T-helper 1 cell (primary cell): ENCODE measurements around the gene NIPAL3.
"Not testable (repeated sequence)": the region's sequence is repeated elsewhere in the genome, so short reads cannot be mapped to it uniquely, and the experiment has no call there.

Source experiments
- DNase-seq, 5 donors: peaks; one replicate each; pipeline ENCODE4 v3.0.0-alpha.2; 2012 to 2020

Gene NIPAL3

DNA sequence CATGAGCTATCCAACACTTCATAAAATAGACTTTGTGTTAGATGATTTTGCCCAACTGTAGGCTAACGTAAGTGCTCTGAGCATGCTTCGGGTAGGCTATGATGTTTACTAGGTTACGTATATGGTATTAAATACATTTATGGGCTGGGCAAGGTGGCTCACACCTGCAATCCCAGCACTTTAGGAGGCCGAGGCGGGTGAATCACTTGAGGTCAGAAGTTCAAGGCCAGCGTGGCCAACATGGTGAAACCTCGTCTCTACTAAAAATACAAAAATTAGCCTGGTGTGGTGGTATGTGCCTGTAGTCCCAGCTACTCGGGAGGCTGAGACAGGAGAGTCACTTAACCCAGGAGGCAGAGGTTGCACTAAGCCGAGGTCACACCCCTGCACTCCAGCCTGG, 77.3 kb downstream of the NIPAL3 start:
- not testable (repeated sequence) for DNase-seq

DNA sequence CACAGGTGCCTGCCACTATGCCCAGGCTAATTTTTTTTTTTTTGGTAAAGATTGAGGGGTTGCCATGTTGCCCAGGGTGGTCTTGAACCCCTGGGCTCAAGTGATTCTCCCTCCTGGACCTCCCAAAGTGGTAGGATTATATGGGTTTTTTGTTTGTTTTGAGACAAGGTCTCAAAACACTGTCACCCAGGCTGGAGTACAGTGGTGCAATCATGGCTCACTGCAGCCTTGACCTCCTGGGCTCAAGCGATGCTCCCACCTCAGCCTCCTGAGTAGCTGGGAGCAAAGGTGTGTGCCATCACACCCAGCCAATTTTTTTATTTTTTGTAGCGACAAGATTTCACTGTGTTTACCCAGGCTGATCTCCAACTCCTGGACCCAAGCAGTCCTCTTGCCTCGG, 78.2 kb downstream of the NIPAL3 start:
- DNase-seq = no peak

DNA sequence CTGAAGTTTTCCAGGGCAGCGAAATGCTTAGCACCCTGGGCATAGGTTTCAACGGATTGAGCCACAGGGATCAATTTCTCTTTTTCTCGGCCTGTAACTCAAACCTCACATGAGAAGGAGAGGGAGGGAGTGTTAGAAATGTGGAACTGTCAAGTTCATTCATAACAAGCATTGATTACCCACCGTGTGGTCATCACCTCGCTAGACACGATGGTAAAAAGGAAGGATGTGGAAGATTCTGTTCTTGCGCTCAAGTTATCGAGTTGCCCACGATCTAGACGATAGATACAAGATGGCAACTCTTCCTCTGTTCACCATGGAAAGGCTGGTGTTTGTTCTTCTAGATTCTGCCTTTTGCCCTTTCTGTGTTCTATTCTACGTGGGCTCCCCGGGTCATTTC, 83.0 kb downstream of the NIPAL3 start:
- no peak for DNase-seq

DNA sequence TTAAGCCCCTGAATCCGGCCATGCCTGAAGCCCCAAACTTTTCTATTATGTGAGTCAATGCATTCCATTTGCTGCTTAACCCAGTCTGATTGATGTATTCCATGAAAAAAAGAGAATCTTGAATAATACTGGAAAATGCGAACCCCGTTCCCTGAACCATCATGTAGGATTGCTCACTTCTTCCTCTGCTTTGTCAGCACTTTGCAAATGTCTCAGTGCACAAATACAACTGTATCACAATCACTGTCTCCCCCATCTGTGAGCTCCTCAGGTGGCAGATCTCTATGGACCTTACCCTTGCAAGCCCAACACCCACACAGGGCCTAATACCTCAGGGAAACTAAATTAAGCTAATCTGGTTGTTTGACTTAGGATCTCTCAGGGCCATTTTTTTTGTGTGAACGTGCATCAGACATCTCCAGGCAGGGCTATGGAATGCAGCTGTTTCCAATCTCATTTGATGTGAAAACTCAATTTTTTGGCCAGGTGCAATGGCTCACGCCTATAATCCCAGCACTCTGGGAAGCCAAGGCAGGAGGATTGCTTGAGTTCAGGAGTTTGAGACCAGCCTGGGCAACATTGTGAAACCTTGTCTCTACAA, 84.9 kb downstream of the NIPAL3 start:
- DNase-seq = no peak

DNA sequence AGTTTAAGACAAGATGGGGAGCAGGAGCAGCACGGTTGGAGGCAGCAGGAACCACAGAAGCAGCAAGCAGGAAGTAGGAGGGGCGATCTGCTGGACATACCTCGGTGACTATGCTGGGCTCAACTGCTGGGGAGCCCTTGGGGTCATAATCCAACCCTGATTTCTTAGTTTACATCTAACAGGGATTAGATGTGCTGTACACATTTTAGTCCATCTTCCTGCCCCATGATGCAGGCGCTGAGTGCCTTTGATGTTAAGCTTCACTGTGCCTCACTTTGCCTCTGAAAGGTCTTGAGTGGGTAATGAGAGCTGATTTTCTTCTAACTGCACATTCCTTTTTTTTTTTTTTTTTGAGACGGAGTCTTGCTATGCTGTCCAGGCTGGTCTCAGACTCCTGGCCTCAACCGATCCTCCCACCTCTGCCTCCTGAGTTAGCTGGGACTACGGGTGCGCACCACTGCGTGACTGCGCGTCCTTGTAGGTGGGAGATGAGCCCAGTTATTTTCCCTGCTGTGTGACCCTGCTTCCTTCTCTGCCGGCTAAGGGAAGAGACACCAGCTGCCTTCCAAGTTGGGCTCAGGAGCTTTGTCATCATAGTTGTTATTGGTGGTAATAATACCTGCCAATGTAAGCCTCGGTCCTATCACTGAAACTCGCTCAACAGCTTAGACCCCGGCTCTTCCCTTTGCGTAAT, 85.9 kb downstream of the NIPAL3 start:
- peak in 2 of 5 donors; percentile 21 to 77 for DNase-seq

DNA sequence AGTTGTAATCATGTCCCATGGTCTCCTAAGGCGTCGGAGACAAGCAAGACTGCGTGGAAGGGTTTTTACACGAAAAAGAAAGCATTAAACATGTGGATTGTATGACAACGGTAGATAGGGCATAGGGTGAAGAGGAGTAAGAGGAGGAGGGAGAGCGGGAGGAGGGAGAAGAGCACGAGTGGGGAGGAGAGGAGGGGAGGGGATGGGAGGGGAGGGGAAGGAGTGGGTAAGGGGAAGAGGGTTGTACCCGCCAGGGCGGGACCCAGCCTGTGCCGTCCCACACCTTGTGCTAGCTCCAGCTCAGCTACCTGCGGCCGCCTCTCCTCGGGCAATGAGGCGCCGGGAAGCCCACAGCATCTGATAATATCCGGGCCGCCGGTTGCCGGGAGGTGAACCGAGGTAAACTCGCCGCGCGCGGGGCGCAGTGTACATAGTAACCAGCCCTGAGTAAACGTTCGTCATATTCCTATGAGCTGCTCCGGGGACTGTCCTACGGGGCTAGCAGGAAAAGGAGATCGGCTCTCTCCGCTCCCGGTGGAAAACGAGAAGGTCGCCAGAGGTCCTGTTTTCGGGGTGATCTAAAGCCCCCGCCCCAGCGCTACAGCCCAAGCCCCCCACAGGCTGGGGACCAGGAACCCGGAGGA, 86.6 kb downstream of the NIPAL3 start:
- DNase-seq = peak; percentile 77 to 86 (median 83)

DNA sequence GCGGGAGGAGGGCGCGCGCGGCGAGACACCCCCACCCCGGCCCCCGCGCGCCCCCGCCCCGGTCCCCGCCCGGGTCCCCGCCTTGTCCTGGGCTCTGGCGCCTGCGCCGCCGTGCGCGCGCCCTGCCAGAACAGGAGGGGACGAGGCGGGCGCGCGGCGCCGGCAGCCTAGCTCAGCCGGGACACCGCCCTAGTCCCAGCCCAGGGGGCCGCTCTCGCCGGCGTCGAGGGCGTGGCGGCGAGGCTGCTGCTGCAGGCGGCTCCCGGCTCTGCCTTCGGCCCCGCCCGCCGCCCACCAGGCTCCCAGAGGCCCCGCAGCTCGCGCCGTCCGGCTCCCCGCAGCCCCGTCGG, 87.1 kb downstream of the NIPAL3 start, which contains the start of gene RCAN3:
RCAN3 (plus strand) TSS at position 128 of the 350 bp plus-strand sequence. CDS start 11,537 bp downstream, outside the sequence.
- DNase-seq = peak; percentile 76 to 92 (median 82)

DNA sequence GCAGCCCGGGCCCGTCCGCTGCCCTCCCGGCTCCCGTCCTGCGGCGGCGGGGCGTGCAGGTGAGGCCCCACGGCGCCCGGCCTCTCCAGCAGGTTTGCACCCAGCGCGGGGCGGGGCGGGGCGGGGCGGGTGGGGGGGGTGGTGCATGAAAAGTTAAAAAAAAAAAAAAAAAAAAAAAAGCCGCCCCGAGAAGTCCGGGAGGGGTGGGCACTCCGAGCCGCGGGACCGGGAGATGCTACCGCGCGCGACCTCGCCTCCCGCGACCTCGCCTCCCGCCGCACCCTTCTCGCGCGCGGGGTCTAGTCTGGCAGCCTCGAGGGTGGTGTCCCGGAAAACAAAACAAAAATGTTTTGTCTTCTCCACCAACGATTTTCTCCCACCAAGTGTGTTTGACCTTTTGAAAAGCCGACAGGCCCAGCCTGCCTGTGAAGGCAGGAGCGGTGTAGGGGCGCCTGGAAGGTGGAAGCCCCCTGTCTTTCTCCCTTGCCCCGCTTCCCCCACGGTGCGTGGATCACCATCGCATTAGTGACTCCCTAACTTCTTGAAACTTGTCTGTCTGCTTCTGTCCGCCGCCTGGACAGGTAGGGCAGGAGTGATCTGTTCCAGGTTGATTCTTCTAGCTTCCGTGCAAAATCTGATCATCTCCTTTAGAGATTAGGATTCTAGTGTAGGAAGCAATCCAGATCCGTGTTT, 87.6 kb downstream of the NIPAL3 start:
- DNase-seq = peak in 2 of 5 donors; percentile 30 to 42

DNA sequence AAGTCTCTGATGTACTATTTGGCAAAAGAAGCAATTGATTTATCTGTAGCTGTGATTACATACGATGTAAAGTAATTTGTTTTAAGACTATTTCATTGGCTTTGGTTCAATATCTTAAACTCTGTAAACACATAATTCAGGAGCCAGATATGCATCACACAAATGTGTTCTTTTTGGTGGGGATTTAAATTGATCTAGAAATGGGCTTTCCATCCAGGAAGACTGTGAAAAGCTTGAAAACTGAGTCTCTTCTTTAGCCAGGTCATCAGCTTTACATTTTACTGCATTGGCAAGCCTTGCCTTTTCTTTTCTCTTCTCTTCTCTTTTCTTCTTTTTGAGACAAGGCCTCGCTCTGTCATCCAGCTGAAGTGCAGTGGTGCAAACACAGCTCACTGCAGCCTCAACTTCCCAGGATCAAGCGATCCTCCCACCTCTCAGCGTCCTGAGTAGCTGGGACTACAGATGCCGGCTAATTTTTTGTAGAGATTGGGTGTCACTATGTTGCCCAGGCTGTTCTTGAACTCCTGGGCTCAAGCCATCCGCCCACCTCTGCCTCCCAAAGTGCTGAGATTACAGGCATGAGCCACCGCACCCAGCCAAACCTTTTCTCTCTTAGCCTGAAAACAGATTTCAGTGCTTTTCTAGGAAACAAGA, 88.4 kb downstream of the NIPAL3 start:
- DNase-seq = no peak

DNA sequence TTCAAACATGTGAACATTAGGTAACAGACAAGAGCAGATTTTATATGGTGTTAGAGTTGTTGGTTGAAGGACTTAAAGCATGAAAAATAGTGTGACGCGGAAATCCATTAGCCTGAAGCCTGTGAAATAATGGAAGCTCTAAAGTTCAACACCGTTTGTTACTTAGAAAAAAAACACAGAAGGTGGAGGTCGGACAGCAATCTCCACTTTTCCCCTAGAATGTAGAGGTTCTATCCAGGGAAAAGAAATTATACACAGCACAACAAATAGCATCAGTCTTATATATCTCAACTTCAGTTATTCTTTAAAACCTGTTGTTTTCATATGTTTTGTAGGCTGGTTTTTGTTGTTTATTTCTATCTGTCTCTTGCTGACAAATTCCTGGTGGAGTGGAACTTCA, 89.0 kb downstream of the NIPAL3 start:
- DNase-seq = no peak

DNA sequence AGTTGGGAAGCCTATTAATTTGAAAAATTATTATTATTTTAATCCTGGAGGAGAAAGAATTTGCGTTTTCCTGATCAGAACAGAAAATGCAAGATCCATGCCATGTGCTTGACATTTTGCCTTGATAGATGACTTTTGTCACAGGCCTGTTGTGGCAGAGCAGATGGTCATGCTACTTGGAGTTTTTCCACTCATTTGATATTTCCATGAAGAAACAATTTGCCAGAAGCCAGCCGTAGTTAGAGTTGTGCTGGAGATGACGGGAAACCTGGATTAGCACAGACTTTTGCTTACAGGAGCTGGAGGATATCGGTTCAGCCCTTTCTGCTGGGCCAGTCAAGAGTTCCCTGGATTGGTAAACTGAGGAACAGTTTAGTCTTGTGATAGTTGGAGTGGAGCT, 90.2 kb downstream of the NIPAL3 start:
- DNase-seq = no peak

DNA sequence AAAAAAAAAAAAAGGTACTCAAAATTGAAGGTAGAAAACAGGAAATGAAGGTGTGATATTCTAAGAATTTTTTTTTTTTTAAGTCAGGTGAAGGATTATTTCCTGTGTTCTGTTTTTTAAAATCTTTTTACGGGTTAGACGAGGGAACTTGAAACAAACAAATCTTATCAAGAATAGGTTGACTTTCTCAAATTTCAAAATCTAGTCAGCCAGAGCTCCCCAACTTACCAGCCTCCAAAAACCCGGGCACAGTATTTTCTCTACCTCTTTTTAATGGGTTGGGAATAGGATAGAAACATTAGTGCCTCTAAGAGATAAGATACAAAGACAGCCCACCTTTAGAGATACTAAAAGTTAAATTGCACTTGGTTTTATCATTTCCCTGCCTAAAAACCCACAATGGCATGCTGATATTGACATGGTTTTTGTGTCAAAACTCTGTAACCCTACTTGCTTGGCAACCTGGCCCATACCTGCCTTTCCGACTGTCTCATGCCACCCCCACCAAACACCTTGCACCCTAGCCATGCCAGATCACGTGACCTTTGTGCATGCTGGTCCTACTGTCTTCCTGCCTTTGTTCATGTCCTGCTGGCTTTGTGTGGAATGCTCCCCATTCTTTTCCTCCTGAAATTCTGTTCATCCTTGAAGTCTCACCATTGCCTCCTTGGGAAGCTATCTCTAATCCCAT, 91.2 kb downstream of the NIPAL3 start:
- peak in 2 of 5 donors; percentile 23 to 24 for DNase-seq

DNA sequence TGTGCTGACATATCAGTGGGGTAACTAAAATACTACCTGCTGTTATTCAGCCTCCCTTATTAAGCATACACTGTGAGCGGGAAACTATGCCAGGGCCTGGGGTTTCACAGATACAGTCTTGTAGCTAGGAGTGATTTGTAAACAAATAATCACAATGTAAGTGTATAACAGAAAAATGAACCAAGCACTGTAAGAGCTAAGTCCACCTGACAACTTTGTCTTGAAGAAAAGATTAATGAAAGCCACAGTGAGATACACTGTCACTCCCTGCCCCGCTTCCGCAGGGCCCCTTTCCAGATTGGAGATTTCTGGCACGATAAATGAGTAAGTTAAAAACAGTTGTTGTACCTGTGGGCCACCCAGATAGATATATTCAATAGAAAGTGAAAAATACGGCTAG, 91.8 kb downstream of the NIPAL3 start:
- DNase-seq = peak in 2 of 5 donors; percentile 28 to 39

DNA sequence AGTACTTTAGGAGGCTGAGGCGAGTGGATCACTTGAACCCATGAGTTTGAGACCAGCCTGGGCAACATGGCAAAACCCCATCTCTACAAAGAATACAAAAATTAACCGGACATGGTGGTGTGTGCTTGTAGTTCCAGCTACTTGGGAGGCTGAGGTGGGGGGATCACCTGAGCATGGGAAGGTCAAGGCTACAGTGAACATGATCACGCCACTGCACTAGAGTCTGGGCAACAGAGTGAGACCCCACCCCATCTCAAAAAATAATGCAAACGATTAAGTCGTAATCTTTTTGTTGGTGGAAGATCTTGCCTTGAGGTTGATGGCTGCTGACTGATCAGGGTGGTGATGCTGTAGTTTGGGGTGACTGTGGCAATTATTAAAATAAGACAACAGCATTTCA, 93.3 kb downstream of the NIPAL3 start:
- no peak for DNase-seq

DNA sequence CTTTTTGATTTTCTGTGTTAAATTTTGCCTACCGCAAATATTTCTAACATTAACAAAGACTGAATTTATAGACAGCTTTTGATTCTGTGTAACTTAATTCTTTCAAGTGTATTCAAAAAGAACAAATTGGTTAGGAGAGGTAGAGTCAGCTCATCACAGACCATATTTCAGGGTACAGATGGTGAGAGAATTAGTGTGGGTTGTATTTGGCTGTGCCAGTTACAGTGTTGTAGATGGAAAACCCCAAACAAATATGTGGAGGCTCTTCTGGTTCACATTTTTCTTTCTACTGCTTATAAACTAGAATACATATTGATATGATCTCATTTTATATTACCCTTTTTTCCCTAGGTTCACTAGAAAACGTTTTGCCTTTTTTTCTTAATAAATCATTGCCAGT, 98.1 kb downstream of the NIPAL3 start:
- DNase-seq = no peak

DNA sequence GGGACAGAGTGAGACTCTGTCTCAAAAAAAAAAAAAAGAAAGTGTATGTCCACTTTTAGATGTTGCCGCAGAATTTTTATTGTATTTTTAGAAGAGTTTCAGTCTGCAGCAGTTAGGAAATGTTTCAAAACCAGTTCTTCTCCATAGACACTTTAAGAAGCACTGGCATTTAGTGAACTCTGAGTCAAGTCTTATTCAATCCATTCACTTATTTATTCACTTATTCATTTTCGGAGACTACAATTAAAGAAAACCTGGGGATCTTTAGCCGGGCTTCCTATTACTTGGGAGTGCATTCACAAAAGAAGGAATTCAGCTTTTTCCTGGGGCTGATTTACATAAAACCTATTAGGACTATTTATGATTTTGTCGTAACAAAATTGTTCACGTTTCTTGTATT, 99.3 kb downstream of the NIPAL3 start:
- DNase-seq = no peak

DNA sequence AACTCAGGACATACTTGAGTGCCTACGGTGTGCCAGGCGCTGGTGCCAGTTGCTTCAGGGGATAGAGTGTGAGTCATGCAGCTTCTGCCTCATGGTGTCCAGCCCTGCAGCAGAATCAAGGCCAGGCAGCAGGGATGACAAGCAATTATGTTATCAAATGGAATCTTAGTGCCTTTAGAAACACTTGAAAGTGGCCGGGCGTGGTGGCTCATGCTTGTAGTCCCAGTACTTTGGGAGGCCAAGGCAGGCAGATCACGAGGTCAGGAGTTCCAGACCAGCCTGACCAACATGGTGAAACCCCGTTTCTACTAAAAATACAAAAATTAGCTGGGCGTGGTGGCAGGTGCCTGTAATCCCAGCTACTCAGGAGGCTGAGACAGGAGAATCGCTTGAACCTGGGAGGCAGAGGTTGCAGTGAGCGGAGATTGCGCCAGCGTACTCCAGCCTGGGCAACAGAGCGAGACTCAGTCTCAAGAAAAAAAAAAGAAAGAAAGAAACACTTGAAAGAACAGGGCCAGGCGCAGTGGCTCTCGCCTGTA, 100.1 kb downstream of the NIPAL3 start:
- DNase-seq = not testable (repeated sequence)

DNA sequence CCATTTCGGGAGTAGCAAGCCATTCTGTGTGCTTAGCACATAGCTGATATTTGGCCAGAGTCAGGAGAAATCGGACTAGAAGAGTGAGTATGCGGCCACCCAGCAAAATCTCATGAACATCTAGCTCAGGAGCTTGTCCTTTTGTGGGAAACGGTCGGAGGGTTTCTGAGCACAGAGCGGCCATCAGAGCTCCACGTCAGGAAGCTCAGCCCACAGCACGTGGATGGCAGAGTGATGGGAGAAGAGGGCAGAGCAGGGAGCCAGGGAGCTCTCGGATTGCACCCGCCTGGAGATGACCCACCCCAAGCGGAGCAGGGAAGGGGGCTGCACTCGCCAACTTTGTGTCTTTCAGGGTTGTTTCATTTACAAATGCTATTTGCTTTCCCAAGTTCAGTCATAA, 100.9 kb downstream of the NIPAL3 start:
- no peak for DNase-seq

DNA sequence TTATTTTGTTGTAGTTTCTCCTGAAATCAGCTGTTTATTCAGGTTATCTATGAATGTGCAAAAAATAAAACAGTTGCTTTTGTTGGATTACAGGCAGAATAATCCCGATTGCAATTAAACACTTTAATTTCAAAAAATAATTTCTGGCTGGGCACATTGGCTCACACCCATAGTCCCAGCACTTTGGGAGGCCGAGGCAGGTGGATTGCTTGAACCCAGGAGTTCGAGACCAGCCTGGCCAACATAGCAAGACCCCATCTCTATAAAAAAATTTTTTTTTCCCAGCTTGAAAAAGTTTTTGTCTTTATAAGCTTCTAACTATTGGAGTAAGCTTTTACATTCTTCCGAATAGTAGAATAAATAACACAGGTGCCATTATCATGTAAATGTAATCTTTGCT, 102.3 kb downstream of the NIPAL3 start:
- no peak for DNase-seq

DNA sequence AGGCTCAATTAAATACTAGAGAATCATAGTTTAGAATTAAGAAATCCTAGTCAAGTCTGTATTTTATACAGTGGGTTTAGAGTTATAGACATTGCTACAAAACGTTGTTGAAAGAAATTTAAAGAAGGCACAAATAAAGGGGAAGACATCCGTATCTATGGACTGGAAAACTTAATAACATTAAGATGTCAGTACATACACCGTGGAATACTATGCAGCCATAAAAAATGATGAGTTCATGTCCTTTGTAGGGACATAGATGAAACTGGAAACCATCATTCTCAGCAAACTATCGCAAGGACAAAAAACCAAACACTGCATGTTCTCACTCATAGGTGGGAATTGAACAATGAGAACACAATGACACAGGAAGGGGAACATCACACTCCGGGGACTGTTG, 104.7 kb downstream of the NIPAL3 start:
- not testable (repeated sequence) for DNase-seq
